Pancreas (tissue), 10 donors: ENCODE results near the gene DLGAP1. TPM values are rescaled to one million over a fixed set of nuclear protein-coding genes. Genes with fewer than 3 reads are reported as not detected.

Source experiments
- ATAC-seq, 4 donors: fragments of 200-7000 bp; cut with Tn5 transposase; one replicate each; pipeline versions ENCODE4 v1.8.0 to v1.9.1; 2020; ENCODE audit warnings: mild to moderate bottlenecking in 4 of 4, moderate library complexity in 4 of 4
- DNase-seq, 6 donors: peaks; one replicate each; pipeline ENCODE4 v3.0.0-alpha.2; 2020
- FAIRE-seq: peaks from 2 replicates; lab custom pipeline; 2012; peaks lifted over from hg19 to GRCh38; lab: Jason Lieb, UNC
- H3K27ac ChIP-seq, 4 donors: fragments of 200-600 bp; sonication (generic); 1 replicate in 3 of 4; 2 replicates in 1 of 4; pipeline versions ENCODE4 v1.5.0 to v1.8.0; 2020
- H3K27me3 ChIP-seq, 4 donors: fragments of 200-600 bp; one replicate each; pipeline ENCODE4 v1.8.0; 2021
- H3K36me3 ChIP-seq, 3 donors: fragments of 200-600 bp; sonication (generic) in 1 of 3; one replicate each; pipeline versions ENCODE4 v1.5.0 to v1.8.0; 2020 to 2021
- H3K4me1 ChIP-seq, 3 donors: fragments of 200-600 bp; one replicate each; pipeline ENCODE4 v1.8.0; 2021
- H3K4me3 ChIP-seq, 4 donors: fragments of 200-600 bp; sonication (generic) in 2 of 4; one replicate each; pipeline versions ENCODE4 v1.5.0 to v1.8.0; 2020 to 2021
- H3K9me3 ChIP-seq, 4 donors: fragments of 200-600 bp; one replicate each; pipeline ENCODE4 v1.8.0; 2021
- WGBS, 2 donors: extraction: QIAGEN DNeasy Blood & Tissue Kit; methylation state at CpG; one replicate each; pipeline ENCODE4 v1.1.7; 2013; 5-methylcytosine and 5-hydroxymethylcytosine counted together
- intact Hi-C, 3 donors: fragments of 100-400 bp; cut with DNase I; formaldehyde crosslinking; loops; one replicate each; pipeline versions ENCODE4 v1.11.1 to v1.14.2; 2022
- polyA plus RNA-seq, 2 donors: library from polyadenylated mRNA; stranded (reverse); fragments of 200-250 nt; gene quantifications; one replicate each; pipeline ENCODE4 v1.2.3, GENCODE V29; 2013
- total RNA-seq, 6 donors: library from RNA; stranded (reverse); fragmentation: NEBNext Ultra II Directional in 4 of 6; extraction: Animal tissue kit (Norgen Biotek cat#: 25700) in 4 of 6; gene quantifications; one replicate each; pipeline versions ENCODE4 v1.2.1 to v1.2.4, GENCODE V29; 2021 to 2023
- TF ChIP-seq, protein P1 (sequence below), 4 donors: fragments of 200-600 bp; sonication (generic) in 3 of 4; IDR thresholded peaks; one replicate each; pipeline versions ENCODE4 v1.5.0 to v1.8.0; 2021; ENCODE audit warnings: antibody characterized with exemption in 4 of 4
- donor health status: healthy with polysubstance abuse.
- donor health status: DM: no; HTN: no; CAD: no; lungs with moderate emphysema.
- donor health status: DM: no; HTN: no; CAD: no.
- donor health status: control.
- donor health status: control.
- donor health status: Bipolar disorder and iron deficiency.
- donor health status: DM: yes; HTN: yes; CAD: no.
- donor health status: DM: no; HTN: no; CAD: no.
- donor health status: DM: no; HTN: no; CAD: no.
- donor health status: DM: yes; HTN: yes; CAD: no.

The DLGAP1 gene
- total and polyA plus RNA-seq, 8 donors, result 0.12 to 0.62 (median 0.30) TPM; not detected in 2

DNA sequence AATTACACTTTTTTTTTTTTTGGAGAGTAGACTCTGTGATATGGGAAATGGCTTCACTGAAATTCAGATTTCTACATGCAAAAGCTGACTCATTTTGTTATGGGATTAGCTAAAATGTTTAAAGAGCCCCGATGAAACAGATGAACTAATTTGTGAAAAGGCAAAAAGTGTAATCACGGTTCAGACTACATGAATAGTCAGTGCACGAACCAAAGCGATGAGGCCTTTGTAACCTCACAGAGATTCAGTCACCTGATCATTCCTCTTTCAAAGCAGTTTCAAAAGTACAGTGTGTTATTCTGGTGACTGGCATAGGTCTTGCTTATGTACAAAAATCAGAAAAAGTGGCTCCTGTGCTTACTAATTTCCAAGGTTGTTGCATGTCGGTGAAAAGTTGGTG lies 960.5 kb downstream of the DLGAP1 start:
- intact Hi-C loops, result no loop called here
- ATAC-seq (no peak), FAIRE-seq (no peak)

DNA sequence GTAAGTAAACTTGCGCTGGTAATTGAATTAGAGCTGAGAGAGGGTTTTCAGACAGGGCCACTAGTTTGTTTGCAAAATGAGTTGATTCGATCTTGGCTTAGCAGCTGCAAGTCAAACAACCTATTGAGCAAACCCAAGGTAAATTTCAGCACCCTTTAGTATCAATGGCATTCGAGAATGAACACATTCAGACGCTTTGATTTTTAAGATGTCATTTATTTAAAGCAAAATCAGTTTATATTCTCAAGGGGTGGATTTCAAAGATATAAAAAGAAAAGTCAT lies 960.9 kb downstream of the DLGAP1 start:
- Histone ChIP-seq H3K4me1 (no peaks in the 10 kb centered on the region), H3K27ac (no peak overlapping the region), H3K4me3 (no peak overlapping the region), H3K27me3 (no peaks in the 10 kb centered on the region), H3K36me3 (no peaks in the 10 kb centered on the region), H3K9me3 (no peaks in the 10 kb centered on the region)
- ATAC-seq (no peak), DNase-seq (no peak), FAIRE-seq (no peak)
- 65 to 66% methylated on average over 4 of the region's 4 CpGs for WGBS, 2 donors
- TF ChIP-seq, protein P1, sequence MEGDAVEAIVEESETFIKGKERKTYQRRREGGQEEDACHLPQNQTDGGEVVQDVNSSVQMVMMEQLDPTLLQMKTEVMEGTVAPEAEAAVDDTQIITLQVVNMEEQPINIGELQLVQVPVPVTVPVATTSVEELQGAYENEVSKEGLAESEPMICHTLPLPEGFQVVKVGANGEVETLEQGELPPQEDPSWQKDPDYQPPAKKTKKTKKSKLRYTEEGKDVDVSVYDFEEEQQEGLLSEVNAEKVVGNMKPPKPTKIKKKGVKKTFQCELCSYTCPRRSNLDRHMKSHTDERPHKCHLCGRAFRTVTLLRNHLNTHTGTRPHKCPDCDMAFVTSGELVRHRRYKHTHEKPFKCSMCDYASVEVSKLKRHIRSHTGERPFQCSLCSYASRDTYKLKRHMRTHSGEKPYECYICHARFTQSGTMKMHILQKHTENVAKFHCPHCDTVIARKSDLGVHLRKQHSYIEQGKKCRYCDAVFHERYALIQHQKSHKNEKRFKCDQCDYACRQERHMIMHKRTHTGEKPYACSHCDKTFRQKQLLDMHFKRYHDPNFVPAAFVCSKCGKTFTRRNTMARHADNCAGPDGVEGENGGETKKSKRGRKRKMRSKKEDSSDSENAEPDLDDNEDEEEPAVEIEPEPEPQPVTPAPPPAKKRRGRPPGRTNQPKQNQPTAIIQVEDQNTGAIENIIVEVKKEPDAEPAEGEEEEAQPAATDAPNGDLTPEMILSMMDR (IDR thresholded peaks at IDR 0.05), result no peak
- intact Hi-C loops, result no loop called here

More for the DNA sequence above, 960.5 kb downstream of the DLGAP1 start:
- H3K4me3 ChIP-seq, result no peak overlapping the region
- TF ChIP-seq, protein P1 (IDR thresholded peaks at IDR 0.05), result no peak
- H3K9me3 ChIP-seq, result no peaks in the 10 kb centered on the region
- H3K36me3 ChIP-seq, result no peaks in the 10 kb centered on the region
- no peak overlapping the region for H3K27ac ChIP-seq
- 89 to 91% methylated on average over 5 of the region's 5 CpGs for WGBS, 2 donors
- no peaks in the 10 kb centered on the region for H3K4me1 ChIP-seq
- no peak for DNase-seq
- no peaks in the 10 kb centered on the region for H3K27me3 ChIP-seq

DNA sequence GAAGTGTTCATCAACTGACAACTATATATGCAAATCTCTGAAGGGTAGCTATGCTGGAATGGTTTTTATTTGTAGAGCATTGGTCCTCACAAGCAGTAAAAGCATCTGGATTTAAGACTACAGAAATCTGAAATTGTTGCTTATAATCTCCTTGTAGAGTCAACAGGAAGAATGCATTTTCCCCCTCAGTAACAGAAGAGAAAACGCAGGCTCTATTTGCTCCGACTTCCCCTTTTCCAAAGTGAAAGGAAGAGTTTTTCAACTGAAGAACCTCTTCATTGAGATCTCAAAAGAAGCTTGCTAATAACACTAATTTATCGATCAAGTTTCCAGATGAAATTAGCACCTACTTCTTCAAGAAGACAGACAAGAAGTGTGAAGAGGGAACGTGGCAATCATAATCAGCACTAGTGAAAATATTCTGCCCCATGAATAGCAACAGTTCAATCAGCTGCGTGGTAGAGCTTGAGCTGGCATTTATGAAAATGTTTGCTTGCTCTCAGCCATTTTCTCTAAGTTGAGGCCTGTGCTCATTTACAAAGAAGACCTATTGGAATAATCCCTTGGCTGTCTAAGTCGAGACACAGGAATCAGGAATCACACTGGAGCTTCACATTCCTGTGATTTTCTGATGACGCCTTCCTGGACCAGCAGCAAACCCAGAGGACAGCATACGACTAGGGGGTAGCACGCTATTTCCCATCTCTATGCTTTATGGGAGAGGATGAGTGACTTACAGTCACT lies 961.4 kb downstream of the DLGAP1 start:
- no peak for ATAC-seq
- Histone ChIP-seq H3K36me3 (no peaks in the 10 kb centered on the region), H3K4me1 (no peaks in the 10 kb centered on the region), H3K27ac (no peak overlapping the region), H3K27me3 (no peaks in the 10 kb centered on the region), H3K9me3 (no peaks in the 10 kb centered on the region), H3K4me3 (no peak overlapping the region)
- WGBS, 2 donors, result 74% methylated on average over 9 of the region's 9 CpGs
- no peak for FAIRE-seq
- DNase-seq, result no peak
- TF ChIP-seq, protein P1 (IDR thresholded peaks at IDR 0.05), result no peak
- intact Hi-C loops, result no loop called here

DNA sequence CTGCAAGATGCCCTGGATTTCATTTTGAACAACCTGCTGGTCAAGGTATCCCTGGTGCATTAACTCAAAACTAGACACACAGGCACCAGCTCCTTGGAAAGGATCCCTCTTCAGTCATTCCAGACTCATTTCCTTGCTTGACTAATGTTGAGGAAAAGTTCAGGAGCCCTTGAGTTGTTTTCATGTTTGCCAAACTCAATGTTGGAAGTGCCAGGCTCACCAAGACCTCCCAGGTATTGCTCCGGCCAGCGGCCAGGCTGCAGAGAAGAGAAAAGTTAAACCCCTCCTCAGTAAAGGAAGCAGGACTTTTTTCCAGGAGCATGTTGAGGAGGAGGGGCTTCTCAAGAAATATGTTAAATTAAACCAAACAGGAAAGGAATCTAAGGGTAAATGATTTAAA lies 962.4 kb downstream of the DLGAP1 start:
- H3K4me3 ChIP-seq, result no peak overlapping the region
- intact Hi-C loops, result no loop called here
- no peaks in the 10 kb centered on the region for H3K9me3 ChIP-seq
- FAIRE-seq, result no peak
- H3K36me3 ChIP-seq, result no peaks in the 10 kb centered on the region
- no peaks in the 10 kb centered on the region for H3K27me3 ChIP-seq
- ATAC-seq, result no peak
- WGBS, 2 donors, result 78 to 82% methylated on average over 2 of the region's 2 CpGs
- no peak for DNase-seq
- TF ChIP-seq, protein P1 (IDR thresholded peaks at IDR 0.05), result no peak
- no peak overlapping the region for H3K27ac ChIP-seq
- H3K4me1 ChIP-seq, result no peaks in the 10 kb centered on the region

DNA sequence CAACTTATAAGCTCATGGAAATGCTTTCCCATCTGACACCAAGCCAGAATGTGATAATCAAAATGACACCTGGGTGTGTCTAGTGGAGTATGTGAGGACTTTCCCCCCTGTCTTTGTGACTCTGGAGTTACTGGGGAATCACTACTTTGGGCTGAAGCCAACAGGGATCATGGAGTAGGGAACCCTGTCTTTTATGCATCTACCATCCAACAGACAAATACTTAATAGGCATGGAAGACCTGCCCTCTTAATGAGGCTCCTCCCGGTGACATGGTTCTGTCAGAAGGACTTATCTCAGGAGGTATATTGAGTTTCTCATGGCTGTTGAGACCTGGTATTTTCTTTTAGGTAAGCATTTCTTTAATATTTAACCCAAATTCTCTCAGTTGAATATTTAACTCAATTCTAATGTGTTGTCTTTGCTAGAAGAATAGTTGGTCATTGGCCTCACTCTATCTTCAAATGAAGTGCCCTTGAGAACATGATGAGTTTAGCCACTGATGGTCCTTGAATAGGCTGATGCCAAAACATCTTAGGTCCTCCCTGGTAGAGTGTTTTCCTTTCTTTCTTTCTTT lies 963.0 kb downstream of the DLGAP1 start:
- ATAC-seq, result no peak
- Histone ChIP-seq H3K4me1 (no peaks in the 10 kb centered on the region), H3K27ac (no peak overlapping the region), H3K9me3 (no peaks in the 10 kb centered on the region), H3K27me3 (no peaks in the 10 kb centered on the region), H3K36me3 (no peaks in the 10 kb centered on the region), H3K4me3 (no peak overlapping the region)
- intact Hi-C loops, result no loop called here
- TF ChIP-seq, protein P1 (IDR thresholded peaks at IDR 0.05), result no peak
- no peak for FAIRE-seq
- no peak for DNase-seq
- 0 to 9% methylated on average over 1 of the region's 1 CpG for WGBS, 2 donors
